Right lobe of liver (tissue), 6 donors: Measurements from ENCODE around the gene PAQR3. TPM values are rescaled to one million over a fixed set of nuclear protein-coding genes. Genes with fewer than 3 reads are reported as not detected.
A peak's percentile ranks its signal among the peaks of the same experiment; 100 is the strongest.
"Not testable (repeated sequence)": the region's sequence is repeated elsewhere in the genome, so short reads cannot be mapped to it uniquely, and the experiment has no call there.

Experiments
- ATAC-seq, 4 donors: fragments of 200-7000 bp; cut with Tn5 transposase; one replicate each; pipeline ENCODE4 v1.9.1; 2020; ENCODE audit warnings: mild to moderate bottlenecking in 4 of 4, moderate library complexity in 4 of 4
- DNase-seq, 3 donors: peaks; one replicate each; pipeline ENCODE4 v3.0.0-alpha.2; 2020
- H3K27ac ChIP-seq, 3 donors: fragments of 200-600 bp; one replicate each; pipeline ENCODE4 v1.8.0; 2022
- H3K27me3 ChIP-seq, 2 donors: fragments of 200-600 bp; one replicate each; pipeline ENCODE4 v1.8.0; 2022
- H3K36me3 ChIP-seq, 4 donors: fragments of 200-600 bp; sonication (generic) in 1 of 4; one replicate each; pipeline versions ENCODE4 v1.5.1 to v1.8.0; 2017 to 2022; ENCODE audit warnings: control low read depth in 1 of 4
- H3K4me1 ChIP-seq, 4 donors: fragments of 200-600 bp; sonication (generic) in 1 of 4; one replicate each; pipeline versions ENCODE4 v1.5.1 to v1.8.0; 2017 to 2022; ENCODE audit warnings: control low read depth in 1 of 4
- H3K4me3 ChIP-seq, 3 donors: fragments of 200-600 bp; one replicate each; pipeline ENCODE4 v1.8.0; 2022
- H3K9me3 ChIP-seq, 4 donors: fragments of 200-600 bp; sonication (generic) in 1 of 4; one replicate each; pipeline versions ENCODE4 v1.5.1 to v1.8.0; 2017 to 2022; ENCODE audit warnings: control low read depth in 1 of 4
- POLR2A ChIP-seq: fragments of 450-650 bp; IDR thresholded peaks from one replicate; pipeline ENCODE4 v1.6.1; 2017; ENCODE audit warnings: antibody characterized with exemption, mild to moderate bottlenecking
- WGBS: methylation state at CpG from one replicate; pipeline ENCODE4 v1.1.6; 2018; ENCODE audit warnings: low coverage, low lambda C conversion rate; ENCODE audit not compliant: insufficient coverage; ENCODE audit errors: missing lambda C conversion rate; 5-methylcytosine and 5-hydroxymethylcytosine counted together
- intact Hi-C, 2 donors: fragments of 100-400 bp; cut with DNase I; formaldehyde crosslinking; loops; one replicate each; pipeline versions ENCODE4 v1.11.2 to v1.14.1; 2022
- total RNA-seq, 6 experiments: library from RNA; depleted of rRNA in 2 of 6; stranded (reverse); fragments of >200 nt in 2 of 6; fragmentation: NEBNext Ultra II Directional in 3 of 6; extraction: Animal tissue kit (Norgen Biotek cat#: 25700) in 3 of 6; gene quantifications; one replicate each; pipeline versions ENCODE4 v1.1.0 to v1.2.4, GENCODE V29; 2016 to 2023
- TF ChIP-seq, protein P1 (sequence below), 4 donors: fragments of 200-600 bp in 3 of 4; fragments of 450-650 bp in 1 of 4; IDR thresholded peaks; one replicate each; pipeline versions ENCODE4 v1.5.1 to v1.8.0; 2016 to 2022; ENCODE audit warnings: antibody characterized with exemption in 4 of 4, mild to moderate bottlenecking in 2 of 4
- donor health status: DM: no; HTN: yes; CAD: no.
- donor health status: DM: no; HTN: no; CAD: no.
- donor health status: DM: no; HTN: no; CAD: no.
- donor health status: DM: no; HTN: yes; CAD: no.
- donor health status: DM: no; HTN: yes; CAD: no.

The PAQR3 gene
- total RNA-seq, 6 experiments from 2014 or later = 5.0 to 10.2 (median 7.2) TPM

DNA sequence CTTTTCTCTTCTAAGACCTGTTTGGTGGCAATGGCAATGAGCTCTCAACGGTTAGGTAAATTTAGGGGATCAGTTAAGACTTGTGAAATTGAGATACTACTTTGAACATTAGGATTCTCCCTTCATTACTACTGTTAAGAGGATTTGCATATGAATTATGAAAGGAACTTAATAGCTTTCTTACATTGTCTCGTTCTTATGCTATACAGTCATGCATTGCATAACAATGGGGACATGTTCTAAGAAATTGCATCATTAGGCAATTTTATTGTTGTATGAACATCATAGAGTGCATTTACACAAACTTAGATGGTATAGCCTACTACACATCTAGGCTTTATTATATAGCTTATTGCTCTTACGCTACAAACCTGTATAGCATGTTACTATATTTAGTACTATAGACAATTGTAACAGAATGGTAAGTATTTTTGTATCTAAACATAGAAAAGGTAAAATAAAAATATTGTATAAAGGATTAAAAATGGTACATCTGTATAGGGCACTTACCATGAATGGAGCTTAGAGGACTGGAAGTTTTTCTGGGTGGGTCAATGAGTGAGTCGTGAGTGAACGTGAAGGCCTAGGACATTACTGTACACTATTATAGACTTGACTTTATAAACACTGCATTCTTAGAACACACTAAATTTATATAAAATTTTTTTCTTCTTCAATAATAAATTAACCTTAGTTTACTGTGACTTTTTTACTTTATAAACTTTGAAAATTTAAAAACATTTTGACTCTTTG lies 62.5 kb downstream of the PAQR3 start:
- ATAC-seq = no peak
- intact Hi-C loops = no loop called here

DNA sequence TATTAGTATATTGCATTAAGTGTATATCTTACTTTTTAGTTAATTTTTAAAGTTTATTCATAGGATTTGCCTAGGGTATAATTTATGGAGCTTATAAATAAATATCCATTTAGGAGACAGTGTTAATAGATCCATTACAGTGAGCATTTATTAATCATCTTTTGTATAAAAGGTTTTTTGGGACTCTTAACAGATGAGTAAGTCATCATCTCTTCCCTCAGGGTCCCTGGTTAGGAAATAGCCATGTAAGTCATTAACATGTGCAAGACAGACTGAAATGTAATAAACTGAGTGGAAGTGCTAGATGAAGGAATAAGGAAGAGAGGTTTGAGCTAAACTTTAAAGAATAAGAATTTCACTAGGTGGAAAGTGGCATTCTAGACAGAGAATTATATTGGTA lies 69.2 kb downstream of the PAQR3 start:
- H3K27me3 ChIP-seq = no peaks in the 10 kb centered on the region
- no peak overlapping the region for H3K4me3 ChIP-seq
- TF ChIP-seq POLR2A = no peak
- TF ChIP-seq, protein P1, sequence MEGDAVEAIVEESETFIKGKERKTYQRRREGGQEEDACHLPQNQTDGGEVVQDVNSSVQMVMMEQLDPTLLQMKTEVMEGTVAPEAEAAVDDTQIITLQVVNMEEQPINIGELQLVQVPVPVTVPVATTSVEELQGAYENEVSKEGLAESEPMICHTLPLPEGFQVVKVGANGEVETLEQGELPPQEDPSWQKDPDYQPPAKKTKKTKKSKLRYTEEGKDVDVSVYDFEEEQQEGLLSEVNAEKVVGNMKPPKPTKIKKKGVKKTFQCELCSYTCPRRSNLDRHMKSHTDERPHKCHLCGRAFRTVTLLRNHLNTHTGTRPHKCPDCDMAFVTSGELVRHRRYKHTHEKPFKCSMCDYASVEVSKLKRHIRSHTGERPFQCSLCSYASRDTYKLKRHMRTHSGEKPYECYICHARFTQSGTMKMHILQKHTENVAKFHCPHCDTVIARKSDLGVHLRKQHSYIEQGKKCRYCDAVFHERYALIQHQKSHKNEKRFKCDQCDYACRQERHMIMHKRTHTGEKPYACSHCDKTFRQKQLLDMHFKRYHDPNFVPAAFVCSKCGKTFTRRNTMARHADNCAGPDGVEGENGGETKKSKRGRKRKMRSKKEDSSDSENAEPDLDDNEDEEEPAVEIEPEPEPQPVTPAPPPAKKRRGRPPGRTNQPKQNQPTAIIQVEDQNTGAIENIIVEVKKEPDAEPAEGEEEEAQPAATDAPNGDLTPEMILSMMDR (IDR thresholded peaks at IDR 0.05) = no peak
- no peak overlapping the region for H3K27ac ChIP-seq
- intact Hi-C loops = no loop called here
- DNase-seq (no peak), ATAC-seq (no peak)
- H3K9me3 ChIP-seq = no peaks in the 10 kb centered on the region
- peaks cover 0 to 7% (median 3%) of the 10 kb centered on the region in 4 donors for H3K4me1 ChIP-seq
- peaks cover 0 to 28% (median 12%) of the 10 kb centered on the region in 4 donors for H3K36me3 ChIP-seq

More for the DNA sequence above, 62.5 kb downstream of the PAQR3 start:
- H3K4me3 ChIP-seq = no peak overlapping the region
- peaks cover 0 to 26% (median 11%) of the 10 kb centered on the region in 4 donors for H3K36me3 ChIP-seq
- H3K4me1 ChIP-seq = no peaks in the 10 kb centered on the region
- H3K9me3 ChIP-seq = no peaks in the 10 kb centered on the region
- H3K27me3 ChIP-seq = no peaks in the 10 kb centered on the region
- H3K27ac ChIP-seq = no peak overlapping the region
- DNase-seq = no peak
- 86% methylated on average over 5 of the region's 5 CpGs for whole genome bisulfite sequencing
- no peak for TF ChIP-seq POLR2A
- TF ChIP-seq, protein P1 (IDR thresholded peaks at IDR 0.05) = no peak

DNA sequence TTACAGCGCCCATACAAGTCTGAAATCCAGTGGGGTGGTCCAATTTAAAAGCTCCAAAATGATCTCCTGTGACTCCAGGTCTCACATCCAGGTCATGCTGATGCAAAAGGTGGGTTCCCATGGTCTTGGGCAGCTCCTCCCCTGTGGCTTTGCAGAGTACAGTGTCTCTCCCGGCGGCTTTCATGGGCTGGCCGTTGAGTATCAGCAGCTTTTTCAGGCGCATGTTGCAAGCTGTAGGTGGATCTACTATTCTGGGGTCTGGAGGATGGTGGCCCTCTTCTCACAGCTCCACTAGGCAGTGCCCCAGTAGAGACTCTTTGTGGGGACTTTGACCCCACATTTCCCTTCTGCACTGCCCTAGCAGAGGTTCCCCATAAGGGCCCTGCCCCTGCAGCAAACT lies 70.5 kb downstream of the PAQR3 start:
- peaks cover 0 to 22% (median 12%) of the 10 kb centered on the region in 4 donors for H3K36me3 ChIP-seq
- H3K4me1 ChIP-seq, H3K27ac ChIP-seq, H3K27me3 ChIP-seq, H3K4me3 ChIP-seq, H3K9me3 ChIP-seq, intact Hi-C loops, ATAC-seq, DNase-seq: not testable (repeated sequence)
- WGBS = 100% methylated on average over 1 of the region's 5 CpGs

DNA sequence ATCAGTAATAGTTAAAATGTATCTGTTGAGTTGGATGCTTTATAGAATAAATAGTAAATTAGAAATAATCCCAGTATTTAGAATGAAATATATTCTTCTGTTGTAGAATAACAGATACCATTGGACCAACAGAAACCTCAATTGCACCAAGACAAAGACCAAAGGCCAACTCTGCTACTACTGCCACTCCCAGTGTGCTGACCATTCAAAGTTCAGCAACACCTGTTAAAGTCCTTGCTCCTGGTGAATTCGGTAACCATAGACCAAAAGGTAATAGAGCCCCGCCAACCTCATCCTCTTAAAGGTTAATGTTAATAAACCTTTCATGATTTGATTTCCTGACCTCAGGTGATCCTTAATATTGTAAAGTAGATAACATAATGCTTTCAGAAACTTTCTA lies 73.8 kb downstream of the PAQR3 start:
- peaks cover 0 to 10% (median 4%) of the 10 kb centered on the region in 4 donors for H3K4me1 ChIP-seq
- no peaks in the 10 kb centered on the region for H3K9me3 ChIP-seq
- TF ChIP-seq POLR2A = no peak
- TF ChIP-seq, protein P1 (IDR thresholded peaks at IDR 0.05) = no peak
- peaks cover 0 to 7% (median 1%) of the 10 kb centered on the region in 4 donors for H3K36me3 ChIP-seq
- 44% methylated on average over 2 of the region's 2 CpGs for WGBS
- H3K27me3 ChIP-seq = no peaks in the 10 kb centered on the region
- no peak overlapping the region for H3K4me3 ChIP-seq
- intact Hi-C loops = no loop called here
- ATAC-seq = peak; percentile 55 to 84 (median 70)
- peak overlapping the region in 2 of 3 donors; percentile 5 to 25 for H3K27ac ChIP-seq
- peak in 1 of 3 donors; percentile 52 for DNase-seq

DNA sequence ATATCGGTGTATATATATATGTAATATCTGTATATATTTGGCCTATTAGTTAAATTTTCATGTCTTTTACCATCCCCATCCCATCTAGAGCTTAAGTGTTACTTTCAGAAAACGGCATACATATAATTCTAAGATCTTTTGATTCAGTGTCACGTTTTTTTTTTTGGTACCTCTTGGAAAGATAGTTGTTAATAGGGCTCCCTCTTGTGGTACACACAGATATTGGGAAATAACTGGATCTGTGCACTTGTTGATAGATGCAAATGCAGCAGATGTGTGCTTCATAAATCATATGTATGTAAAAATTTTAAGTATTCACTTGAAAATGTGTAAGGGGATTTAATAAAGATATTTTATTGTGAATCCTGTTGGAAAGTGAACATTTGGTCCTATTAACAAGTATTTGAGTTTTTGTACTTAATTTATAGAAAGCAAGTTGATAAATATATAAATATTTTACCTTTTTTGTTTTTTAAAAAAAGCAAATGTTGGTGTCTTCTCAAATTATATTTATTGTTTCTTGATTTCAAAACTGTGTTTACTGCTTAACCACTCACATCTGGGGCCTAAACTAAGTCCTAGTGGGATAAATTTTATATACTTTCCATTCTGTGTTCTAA lies 74.7 kb downstream of the PAQR3 start:
- ATAC-seq = peak; percentile 75 to 84 (median 80)
- intact Hi-C loops = no loop called here
- WGBS = 32% methylated on average over 3 of the region's 3 CpGs

More for the DNA sequence above, 74.7 kb downstream of the PAQR3 start:
- no peak for TF ChIP-seq POLR2A
- TF ChIP-seq, protein P1 (IDR thresholded peaks at IDR 0.05) = peak; percentile 76 to 86 (median 80)
- DNase-seq = no peak
- Histone ChIP-seq H3K36me3 (peaks cover 0 to 7% (median 1%) of the 10 kb centered on the region in 4 donors), H3K4me3 (no peak overlapping the region), H3K9me3 (no peaks in the 10 kb centered on the region), H3K27me3 (no peaks in the 10 kb centered on the region), H3K27ac (peak overlapping the region in 1 of 3 donors; percentile 25), H3K4me1 (peaks cover 0 to 10% (median 4%) of the 10 kb centered on the region in 4 donors)
